NCI-H146 treated with DMSO at 0.1 percent for 48 hours (cell line): ENCODE results near the gene CPEB3.

ENCODE experiments used
- DNase-seq: peaks from one replicate; lab custom pipeline; 2025; ENCODE audit not compliant: unreplicated experiment; lab: John Stamatoyannopoulos, UW

CPEB3 gene

DNA sequence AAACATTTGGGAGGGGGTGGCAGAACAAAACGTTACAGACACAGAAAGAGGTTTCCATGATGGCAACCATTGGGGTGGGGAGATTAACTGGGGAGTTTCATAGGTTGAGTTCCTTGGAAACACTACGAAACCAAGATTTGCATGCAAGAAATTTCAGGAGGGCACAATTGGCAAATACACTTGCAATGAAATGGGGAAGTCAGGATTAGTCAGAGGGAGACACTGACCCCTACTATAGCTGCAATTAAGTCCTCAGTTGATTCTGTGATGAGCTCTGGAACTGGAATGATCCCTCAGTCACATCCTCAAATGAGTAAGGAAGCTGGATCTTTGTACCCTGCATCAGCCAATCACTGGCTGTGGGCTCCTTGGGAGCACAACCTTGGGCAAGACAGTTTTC is 22.1 kb downstream of the CPEB3 start:
- DNase-seq, result no peak

DNA sequence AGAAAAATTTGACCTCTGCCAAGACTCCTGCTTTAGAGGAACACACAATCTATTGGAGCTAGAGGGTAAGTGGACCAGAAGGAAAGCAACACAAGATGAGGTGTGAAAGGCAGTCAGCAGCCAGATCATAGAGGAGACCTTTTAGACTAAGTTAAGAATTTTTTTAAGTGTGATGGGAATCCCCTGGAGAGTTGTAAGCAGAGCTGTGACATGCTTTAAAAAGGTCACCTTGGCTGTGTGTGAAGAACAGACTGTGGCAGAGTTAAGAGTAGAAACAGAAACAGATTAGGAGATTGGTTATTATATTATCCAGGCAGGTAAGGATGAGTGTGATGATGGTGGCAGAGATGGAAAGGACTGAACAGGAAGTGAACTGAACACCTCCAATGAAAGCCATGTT is 23.5 kb downstream of the CPEB3 start:
- DNase-seq, result no peak

- no peak for DNase-seq
Measured at GRCh38 chr10:92265687-92266258, 25.1 kb downstream of the CPEB3 start.

GRCh38 chr10:92264249-92264648 is 26.6 kb downstream of the CPEB3 start:
- no peak for DNase-seq

GRCh38 chr10:92263396-92263795 is 27.5 kb downstream of the CPEB3 start:
- DNase-seq, result no peak

GRCh38 chr10:92248566-92248965 is 42.3 kb downstream of the CPEB3 start:
- DNase-seq, result no peak

DNA sequence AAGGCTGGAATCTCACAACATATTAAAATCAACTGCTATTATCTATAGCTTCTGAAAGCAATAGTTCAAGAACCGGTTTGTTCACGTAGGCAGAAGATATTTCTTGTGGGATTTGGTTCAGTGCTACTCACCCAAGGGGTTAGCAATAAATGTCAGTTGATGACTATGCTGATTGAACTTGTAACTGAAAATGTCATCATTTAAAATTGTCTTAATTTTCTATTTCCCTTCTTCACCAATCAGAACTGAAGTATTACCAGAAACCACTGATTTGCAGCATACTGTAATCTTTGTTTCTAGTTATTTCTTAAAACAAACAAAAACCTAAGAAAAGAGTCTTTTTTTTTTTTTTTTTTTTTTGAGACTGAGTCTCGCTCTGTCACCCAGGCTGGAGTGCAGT is 46.1 kb downstream of the CPEB3 start:
- no peak for DNase-seq

DNA sequence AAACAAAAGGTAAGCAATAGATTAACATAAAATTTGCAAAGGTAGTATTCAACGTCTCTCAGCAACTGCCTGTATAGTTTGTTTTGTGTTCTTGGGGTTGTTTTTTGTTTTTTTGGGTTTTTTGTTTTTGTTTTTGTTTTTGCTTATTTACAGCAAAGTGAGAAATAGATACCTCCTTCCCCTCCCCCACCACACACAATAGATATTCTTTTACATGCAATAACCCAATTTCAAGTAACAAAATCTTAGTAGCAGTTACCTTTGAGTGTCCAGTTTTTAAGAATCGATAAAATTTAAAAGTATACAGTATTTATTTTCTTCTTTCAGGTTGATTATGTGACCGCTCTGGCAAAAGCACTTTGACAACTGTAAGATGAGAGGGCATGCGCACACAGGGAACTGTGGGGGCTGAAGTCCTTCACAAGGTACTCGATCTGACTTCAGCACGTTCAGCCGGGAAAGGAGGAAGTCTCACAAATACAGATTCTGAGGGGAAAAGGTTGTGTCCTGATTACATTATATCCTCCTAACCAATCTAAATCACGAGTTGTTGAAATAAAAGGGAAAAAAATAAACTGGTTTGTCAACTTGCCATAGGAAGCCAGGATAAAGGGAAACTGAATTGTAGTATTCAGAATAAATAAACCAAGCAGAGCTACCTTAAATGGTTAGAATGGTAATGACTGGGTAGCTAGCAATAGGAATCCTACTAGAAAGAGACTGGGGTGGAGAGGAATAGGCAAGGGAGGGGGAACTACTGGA is 47.8 kb downstream of the CPEB3 start:
- DNase-seq, result peak; percentile 84

DNA sequence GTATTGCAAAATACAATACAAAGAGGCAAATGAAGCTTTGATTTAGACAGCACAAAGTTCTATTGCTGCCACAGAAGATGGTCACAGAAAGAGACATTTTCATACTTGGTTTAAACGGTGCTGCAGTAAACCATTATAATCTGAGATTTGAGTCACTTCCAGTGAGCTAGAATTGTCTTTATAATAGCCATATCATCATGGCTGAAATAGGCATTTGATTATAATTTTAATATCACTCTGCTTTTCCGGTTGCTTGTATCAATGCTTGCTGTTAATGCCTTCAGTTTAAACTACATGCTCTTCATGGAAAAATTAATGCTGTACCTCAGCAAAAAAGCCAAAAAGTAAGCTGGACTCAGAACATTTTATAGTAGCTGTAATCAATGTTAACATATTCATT is 48.5 kb downstream of the CPEB3 start:
- DNase-seq, result no peak

GRCh38 chr10:92241501-92241900 is 49.4 kb downstream of the CPEB3 start:
- no peak for DNase-seq

DNA sequence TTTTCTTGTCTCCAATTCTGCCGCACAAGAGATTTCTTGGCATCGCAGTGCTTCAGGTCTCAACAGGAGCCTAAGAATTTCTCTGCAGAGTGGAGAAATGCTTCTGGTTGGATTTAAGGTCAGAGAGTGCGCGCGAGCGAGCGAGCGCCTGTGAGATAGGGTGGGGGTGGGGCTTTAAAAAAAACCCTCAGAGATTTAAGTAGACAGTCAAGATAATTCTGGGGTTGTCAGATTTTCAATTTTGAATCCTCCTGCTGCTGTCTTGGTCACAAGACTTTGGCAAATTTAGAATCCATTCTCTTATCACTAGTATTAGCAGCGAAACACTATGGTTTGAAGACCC is 49.7 kb downstream of the CPEB3 start:
- DNase-seq, result no peak

- DNase-seq, result peak; percentile 86
Measured at GRCh38 chr10:92240289-92241157, 50.4 kb downstream of the CPEB3 start.

GRCh38 chr10:92239600-92240288 is 51.1 kb downstream of the CPEB3 start:
- no peak for DNase-seq

GRCh38 chr10:92239151-92239599 is 51.7 kb downstream of the CPEB3 start:
- DNase-seq, result no peak

GRCh38 chr10:92238586-92239098 is 52.2 kb downstream of the CPEB3 start:
- DNase-seq, result peak; percentile 27

GRCh38 chr10:92238054-92238585 is 52.8 kb downstream of the CPEB3 start:
- no peak for DNase-seq

DNA sequence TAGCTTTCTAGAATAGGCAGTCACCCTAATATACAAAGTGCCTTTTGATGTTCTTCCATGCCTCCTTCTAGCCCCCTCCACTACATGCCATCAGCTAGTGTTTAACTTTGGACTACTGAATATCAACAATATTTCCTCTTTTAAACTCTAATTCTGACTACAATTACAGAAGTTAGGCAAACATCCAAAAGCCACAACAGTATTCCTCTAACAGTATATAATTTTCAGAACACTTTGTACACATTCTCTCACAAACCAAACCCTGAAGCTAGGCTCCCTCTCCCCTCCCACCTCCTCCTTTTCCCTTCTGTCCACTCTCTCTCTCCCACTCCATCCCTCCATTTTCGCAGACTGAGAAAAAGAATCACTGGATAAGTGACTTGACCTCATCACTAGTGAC is 59.7 kb downstream of the CPEB3 start:
- no peak for DNase-seq

GRCh38 chr10:92222603-92223262 is 68.1 kb downstream of the CPEB3 start:
- no peak for DNase-seq

DNA sequence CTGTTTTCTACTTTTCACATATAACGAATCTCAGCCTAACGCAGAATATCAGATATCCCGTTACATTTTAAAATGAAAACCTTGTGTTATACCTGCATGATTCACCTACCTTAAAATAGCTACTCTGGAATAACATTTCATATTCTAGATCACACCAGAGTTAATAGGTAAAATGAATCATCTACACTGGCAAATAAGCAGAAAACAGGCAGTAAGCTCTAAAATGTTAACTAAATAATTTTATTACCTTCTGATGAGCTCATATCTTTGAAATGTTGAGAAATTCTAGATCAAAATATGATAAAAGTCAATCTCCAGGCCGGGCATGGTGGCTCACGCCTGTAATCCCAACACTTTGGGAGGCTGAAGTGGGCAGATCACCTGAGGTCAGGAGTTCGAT is 71.3 kb downstream of the CPEB3 start:
- DNase-seq, result no peak

DNA sequence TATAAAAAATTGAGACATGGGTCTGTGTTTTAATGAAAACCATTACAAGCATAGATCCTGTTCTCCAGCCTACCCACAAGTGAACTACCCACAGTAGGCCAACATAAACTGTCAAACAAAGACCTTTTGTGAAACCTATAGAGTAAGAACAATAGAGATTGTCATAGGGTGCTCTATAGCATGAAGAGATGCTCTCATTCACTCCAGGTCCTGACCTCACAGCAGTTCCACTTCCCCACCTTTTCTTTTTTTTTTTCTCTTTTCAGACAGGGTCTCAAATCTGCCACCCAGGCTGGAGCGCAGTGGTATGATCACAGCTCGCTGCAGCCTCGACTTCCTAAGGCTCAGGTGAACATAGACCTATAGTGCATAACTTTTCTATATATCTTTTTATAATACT is 72.3 kb downstream of the CPEB3 start:
- no peak for DNase-seq
